H7 (cell line): Measurements from ENCODE around the gene TMEM141. TPM values are rescaled to one million over a fixed set of nuclear protein-coding genes. Genes with fewer than 3 reads are reported as not detected.
A peak's percentile ranks its signal among the peaks of the same experiment; 100 is the strongest.
"Not testable (repeated sequence)": the region's sequence is repeated elsewhere in the genome, so short reads cannot be mapped to it uniquely, and the experiment has no call there.

ENCODE experiments used
- DNase-seq: peaks from one replicate; pipeline ENCODE4 v3.0.0; 2012
- H3K27me3 ChIP-seq: 2 replicates; pipeline ENCODE4 v1.6.0; 2011; ENCODE audit warnings: mild to moderate bottlenecking, low read length; ENCODE audit not compliant: control insufficient read depth, insufficient read depth
- H3K36me3 ChIP-seq: replicated peaks from 2 replicates; pipeline ENCODE4 v1.5.1; 2011; ENCODE audit warnings: low read length; ENCODE audit not compliant: control insufficient read depth, insufficient read depth
- H3K4me3 ChIP-seq: 2 replicates; pipeline ENCODE4 v1.5.1; 2011; ENCODE audit warnings: low read depth, mild to moderate bottlenecking, control low read depth, low read length, moderate library complexity; ENCODE audit not compliant: insufficient read depth
- total RNA-seq: library from RNA; depleted of rRNA; stranded (reverse); fragments of >200 nt; shearing (Covaris generic); gene quantifications from 2 replicates; pipeline ENCODE4 v1.2.3, GENCODE V29; 2014

Gene TMEM141
- total RNA-seq, 1 experiment from 2014 or later, result 80.6 TPM

- not testable (repeated sequence) for H3K36me3 ChIP-seq, H3K4me3 ChIP-seq
- H3K27me3 ChIP-seq, result peaks cover 18% of the 10 kb centered on the region
- peak; percentile 22 for DNase-seq
Observed at GRCh38 chr9:136803009-136803550, 11.9 kb downstream of the TMEM141 start.

DNA sequence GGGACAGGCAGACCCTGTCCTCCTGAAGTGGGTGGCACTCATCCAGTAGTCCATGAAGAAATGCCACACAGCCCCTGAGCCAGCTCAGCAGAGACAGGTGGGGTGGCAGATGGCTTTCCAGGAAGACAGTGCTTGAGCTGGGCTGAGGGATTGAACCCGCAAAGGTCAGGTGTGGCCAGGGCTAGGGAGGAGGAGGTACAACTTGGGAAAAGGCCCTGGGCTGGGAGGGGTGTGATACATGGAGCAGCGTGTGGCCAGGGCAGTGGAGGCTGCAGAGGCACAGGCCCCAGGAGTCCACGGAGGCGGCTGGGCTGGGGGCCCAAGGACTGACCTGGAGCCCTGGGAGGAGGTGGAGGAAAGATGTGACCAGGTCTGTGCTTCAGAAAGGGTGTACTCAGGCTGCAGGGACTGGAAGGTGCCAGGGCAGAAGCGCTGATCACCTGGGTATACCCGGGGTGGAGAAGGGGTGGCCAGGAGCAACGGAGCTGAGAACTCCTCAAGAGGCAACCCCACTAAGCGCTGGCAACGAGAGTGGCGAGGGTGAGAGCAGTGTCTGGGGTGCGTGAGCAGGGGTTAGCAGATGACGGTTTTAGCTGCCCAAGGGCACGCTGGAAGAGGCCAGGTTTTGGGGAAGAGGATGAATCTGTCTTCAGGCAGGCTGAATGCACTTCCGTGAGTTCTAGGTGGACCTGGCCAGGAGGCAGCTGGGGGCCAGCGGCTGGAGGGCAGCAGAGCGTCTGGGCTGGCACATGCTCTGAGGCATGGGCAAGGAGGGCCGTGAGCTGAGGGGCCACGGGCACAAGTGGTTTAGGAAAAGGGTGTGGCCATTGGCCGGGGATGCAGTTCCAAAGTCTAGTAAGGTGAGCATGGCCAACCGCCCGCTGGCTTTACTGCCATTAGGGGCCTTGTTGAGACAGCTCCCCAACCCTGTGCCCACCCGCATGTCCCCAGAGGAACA, 12.7 kb downstream of the TMEM141 start:
- peaks cover 14% of the 10 kb centered on the region for H3K27me3 ChIP-seq
- no peak overlapping the region for H3K4me3 ChIP-seq
- no peaks in the 10 kb centered on the region; the same call in 1 of the 2 replicates for H3K36me3 ChIP-seq
- peak; percentile 38 for DNase-seq

GRCh38 chr9:136804509-136805206, 13.5 kb downstream of the TMEM141 start:
- H3K36me3 ChIP-seq, result no peaks in the 10 kb centered on the region; the same call in 1 of the 2 replicates
- peaks cover 6% of the 10 kb centered on the region for H3K27me3 ChIP-seq
- H3K4me3 ChIP-seq, result no peak overlapping the region
- DNase-seq, result peak; percentile 43

- Histone ChIP-seq H3K4me3 (no peak overlapping the region), H3K36me3 (no peaks in the 10 kb centered on the region; the same call in 1 of the 2 replicates), H3K27me3 (peaks cover 3% of the 10 kb centered on the region)
- DNase-seq, result no peak
Observed at GRCh38 chr9:136805207-136805740, 14.1 kb downstream of the TMEM141 start.

DNA sequence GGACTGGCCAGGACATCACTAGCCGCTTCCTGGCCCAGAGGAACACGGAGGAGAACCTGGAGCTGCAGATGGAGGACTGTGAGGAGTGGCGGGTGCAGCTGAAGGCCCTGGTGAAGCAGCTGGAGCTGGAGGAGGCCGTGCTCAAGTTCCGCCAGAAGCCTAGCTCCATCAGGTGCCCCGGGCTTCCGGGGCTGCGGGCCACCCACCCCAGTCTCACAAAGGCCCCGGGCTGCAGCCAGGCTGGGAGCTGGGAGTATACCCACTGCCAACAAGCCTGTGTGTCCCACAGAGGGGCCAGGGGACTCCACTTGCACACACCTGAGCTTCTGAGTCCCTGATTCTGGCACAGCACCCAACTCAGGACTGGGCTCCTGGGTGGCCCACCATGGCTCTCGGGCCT, 14.9 kb downstream of the TMEM141 start:
- Histone ChIP-seq H3K4me3 (no peak overlapping the region), H3K36me3 (no peaks in the 10 kb centered on the region; the same call in 1 of the 2 replicates), H3K27me3 (peaks cover 3% of the 10 kb centered on the region)
- peak; percentile 36 for DNase-seq

GRCh38 chr9:136806631-136807201, 15.6 kb downstream of the TMEM141 start:
- peak; percentile 73 for DNase-seq
- Histone ChIP-seq H3K4me3 (peak overlapping the region; percentile 87), H3K27me3 (peaks cover 3% of the 10 kb centered on the region), H3K36me3 (no peaks in the 10 kb centered on the region; the same call in 1 of the 2 replicates)

DNA sequence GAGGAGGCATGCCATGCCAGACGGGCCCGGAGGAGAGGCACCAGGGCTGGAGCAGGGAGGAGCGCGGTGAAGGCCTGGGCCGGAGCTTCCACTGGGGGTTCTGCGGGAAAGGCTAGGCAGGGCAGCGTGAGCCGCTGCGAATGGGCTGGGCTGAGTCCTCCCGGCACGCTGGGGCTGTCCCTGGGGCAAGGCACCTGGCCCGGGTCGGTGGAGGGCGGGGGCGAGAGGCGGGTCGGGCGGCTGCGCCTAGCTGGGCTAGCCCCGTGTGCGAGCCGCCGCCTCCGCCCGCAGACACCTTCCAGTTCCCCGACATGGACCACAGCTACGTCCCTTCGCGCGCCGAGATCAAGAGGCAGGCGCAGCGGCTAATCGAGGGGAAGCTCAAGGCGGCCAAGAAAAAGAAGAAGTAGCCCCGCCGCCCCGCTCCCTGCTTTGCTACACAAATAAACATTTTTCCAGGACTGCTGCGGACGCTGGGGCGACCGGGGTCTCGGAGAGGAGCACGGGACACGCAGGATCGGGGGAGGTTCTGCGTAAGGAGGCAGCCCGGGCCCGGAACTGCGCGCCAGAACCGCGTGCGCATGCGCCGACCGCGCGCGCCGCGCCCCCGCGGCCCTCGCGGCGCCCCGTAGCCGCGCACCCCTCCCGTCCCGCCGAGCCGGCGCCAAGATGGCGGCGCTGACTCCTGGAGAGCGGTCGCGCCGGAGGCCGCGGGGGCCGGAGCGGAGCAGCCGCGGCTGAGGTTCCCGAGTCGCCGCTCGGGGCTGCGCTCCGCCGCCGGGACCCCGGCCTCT, 16.3 kb downstream of the TMEM141 start, which contains the start of gene RABL6:
RABL6 (plus strand) TSS at position 668 of the 794 bp plus-strand sequence. CDS start 249 bp downstream, outside the sequence.
- peak; percentile 99 for DNase-seq
- H3K27me3 ChIP-seq, result no peaks in the 10 kb centered on the region; the same call in 1 of the 2 replicates
- no peaks in the 10 kb centered on the region; the same call in 1 of the 2 replicates for H3K36me3 ChIP-seq
- peak within 1 kb of the TSS; percentile 87 for H3K4me3 ChIP-seq

DNA sequence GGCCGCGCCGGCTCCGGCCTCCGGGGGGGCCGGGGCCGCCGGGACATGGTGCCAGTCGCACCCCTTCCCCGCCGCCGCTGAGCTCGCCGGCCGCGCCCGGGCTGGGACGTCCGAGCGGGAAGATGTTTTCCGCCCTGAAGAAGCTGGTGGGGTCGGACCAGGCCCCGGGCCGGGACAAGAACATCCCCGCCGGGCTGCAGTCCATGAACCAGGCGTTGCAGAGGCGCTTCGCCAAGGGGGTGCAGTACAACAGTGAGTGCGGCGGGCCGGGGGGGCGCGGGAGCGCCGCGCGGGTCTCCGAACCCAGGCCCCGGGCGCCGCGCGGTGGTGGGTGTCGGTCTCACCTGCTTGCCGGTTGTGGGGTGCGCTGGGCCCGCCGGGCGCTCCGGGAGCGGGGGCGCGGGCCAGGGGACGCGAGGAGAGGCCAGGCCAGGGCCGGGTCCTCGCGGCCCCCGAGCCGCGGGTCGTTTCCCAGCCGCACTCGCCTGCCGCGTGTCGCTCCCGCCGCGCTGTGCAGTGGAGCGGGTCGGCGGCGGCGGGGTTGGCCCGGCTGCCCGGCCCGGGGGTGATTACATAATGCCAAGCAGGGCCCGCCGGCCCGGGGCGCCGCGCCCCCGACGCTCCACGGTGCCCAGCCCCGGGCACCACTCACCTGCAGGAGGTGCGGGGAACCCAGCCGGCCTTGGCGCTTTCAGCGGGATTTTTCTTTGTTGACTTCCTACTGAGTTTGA, 17.1 kb downstream of the TMEM141 start:
- Histone ChIP-seq H3K4me3 (peak overlapping the region; percentile 87), H3K27me3 (no peaks in the 10 kb centered on the region; the same call in 1 of the 2 replicates), H3K36me3 (no peaks in the 10 kb centered on the region; the same call in 1 of the 2 replicates)
- DNase-seq, result peak; percentile 86

DNA sequence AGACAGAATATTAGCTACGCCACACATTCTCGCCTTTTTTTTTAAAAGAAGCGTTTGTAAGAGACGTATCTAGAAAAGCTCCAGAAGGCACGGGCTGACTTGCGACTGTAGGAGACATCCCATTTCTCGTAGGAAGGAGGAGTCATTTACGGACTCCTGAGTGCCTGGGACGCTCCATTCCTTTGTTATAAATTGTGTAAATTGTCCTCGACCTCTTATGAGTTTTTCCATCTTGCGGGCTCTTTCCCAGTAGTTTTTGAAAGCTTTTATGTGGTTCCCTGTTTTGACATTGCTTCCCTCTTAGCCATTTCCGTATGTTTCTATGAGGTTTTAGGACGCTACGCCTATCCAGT, 17.6 kb downstream of the TMEM141 start:
- Histone ChIP-seq H3K4me3 (peak overlapping the region; percentile 87), H3K36me3 (no peaks in the 10 kb centered on the region; the same call in 1 of the 2 replicates), H3K27me3 (no peaks in the 10 kb centered on the region; the same call in 1 of the 2 replicates)
- DNase-seq, result no peak

DNA sequence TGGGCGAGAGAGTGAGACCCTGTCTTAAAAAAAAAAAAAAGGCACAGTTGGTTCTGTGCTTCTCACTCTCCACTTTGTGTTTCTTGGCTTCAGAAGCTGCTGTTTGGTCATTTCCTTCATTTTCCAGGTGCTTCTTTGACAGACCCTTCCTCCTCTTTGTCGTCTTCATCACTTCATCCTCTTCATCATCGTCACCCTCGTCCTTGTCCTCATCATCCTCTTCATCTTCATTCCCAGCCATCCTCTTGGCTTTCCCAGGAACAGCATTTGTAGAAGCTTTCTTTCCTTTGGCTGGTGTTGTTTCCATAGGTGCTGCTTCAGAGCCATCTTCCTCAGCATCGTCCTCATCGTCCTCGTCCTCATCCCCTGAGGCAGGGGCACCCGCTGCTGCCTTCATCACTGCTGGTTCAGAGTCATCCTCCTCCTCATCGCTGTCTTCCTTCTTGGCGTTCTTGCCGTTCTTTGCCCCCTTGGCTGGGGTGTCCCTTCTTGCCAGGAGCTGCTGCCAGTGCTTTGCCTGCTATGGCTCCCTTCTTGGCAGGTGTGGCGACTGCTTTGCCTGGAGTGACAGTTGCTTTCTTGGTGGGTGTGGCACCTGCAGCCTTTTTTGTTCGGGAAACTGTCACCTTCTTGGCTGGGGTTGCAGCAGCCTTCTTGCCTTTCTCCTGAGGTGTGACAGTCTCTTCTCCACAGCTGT, 23.7 kb downstream of the TMEM141 start:
- no peaks in the 10 kb centered on the region; the same call in 1 of the 2 replicates for H3K36me3 ChIP-seq
- no peak for DNase-seq
- H3K27me3 ChIP-seq, result no peaks in the 10 kb centered on the region
- no peak overlapping the region for H3K4me3 ChIP-seq

DNA sequence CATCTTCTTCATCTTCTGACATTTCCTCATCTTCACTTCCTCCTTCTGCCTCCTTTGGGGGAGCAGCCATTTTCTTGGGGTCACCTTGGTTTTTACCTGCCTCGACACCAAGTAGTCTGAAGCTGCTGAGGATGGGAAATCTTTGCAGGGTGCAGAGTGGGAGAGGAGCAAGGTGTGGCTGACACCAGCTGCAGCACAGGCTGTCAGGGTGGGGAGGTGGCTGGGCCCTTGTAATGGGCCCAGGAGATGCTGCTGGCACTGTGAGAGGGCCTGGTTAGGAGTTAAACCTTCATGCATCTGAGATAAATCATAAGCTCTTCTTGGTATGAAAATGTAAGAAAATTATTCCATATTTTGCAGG, 24.3 kb downstream of the TMEM141 start:
- no peaks in the 10 kb centered on the region; the same call in 1 of the 2 replicates for H3K36me3 ChIP-seq
- no peaks in the 10 kb centered on the region for H3K27me3 ChIP-seq
- H3K4me3 ChIP-seq, result no peak overlapping the region
- DNase-seq, result no peak

DNA sequence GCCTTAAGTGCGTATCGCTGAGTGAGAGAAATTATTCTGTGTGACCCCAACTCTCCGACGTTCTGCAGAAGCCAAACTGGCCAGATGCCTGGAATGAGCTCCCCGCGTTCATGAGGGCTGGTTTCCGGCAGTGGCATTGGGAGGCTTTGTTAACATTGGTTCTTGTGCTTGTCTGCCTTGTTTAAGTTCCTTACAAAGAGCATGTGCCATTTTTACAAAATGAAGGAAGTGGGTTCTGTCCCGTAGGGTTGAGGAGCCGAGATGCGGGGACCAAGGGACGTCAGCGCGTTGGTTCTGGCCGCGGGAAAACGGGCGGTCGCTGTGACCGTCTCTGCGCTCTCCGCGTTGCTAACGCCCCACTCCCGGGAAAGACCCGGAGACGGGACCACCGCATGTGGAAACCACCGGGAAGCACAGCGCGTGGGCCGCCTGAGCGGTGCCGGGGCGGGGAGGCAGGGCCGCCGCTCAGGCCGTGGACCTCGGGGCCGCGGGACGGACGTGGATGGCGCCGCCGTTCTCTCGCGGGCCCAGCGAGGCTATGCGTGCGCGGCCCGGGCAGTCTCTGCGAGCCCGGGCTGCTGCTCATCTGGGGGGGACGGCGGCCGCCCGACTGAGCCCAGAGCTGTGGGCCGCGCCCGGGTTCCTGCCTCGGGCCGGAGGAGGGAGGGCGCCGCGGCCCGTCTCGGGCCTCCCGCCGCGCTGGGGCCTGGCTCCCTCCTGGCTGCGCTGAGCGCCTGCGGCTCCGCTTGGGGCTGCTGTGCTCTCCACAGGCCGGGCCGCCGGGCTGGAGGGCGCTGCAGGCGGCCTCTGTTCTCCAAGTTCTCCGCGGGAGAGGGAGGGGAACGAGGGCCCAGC, 30.1 kb downstream of the TMEM141 start:
- no peaks in the 10 kb centered on the region for H3K27me3 ChIP-seq
- H3K4me3 ChIP-seq, result peak overlapping the region; percentile 40
- no peak for DNase-seq
- H3K36me3 ChIP-seq, result peaks cover 11% of the 10 kb centered on the region
